Esophagus muscularis mucosa (tissue), 4 donors: ENCODE data around the gene SMYD2. TPM values are rescaled to one million over a fixed set of nuclear protein-coding genes. Genes with fewer than 3 reads are reported as not detected.

Experiments
- DNase-seq: peaks from one replicate; pipeline ENCODE4 v3.0.0-alpha.2; 2017; ENCODE audit errors: extremely low spot score
- H3K27ac ChIP-seq, 4 donors: fragments of 200-600 bp; sonication (generic); replicated peaks in 1 of 4; 1 replicate in 3 of 4; 2 replicates in 1 of 4; pipeline ENCODE4 v1.5.1; 2016 to 2019; ENCODE audit warnings: mild to moderate bottlenecking in 1 of 4
- H3K27me3 ChIP-seq, 4 donors: fragments of 200-600 bp; sonication (generic); one replicate each; pipeline versions ENCODE4 v1.5.1 to v1.6.0; 2016 to 2019
- H3K36me3 ChIP-seq, 4 donors: fragments of 200-600 bp; sonication (generic); one replicate each; pipeline ENCODE4 v1.5.1; 2016 to 2019
- H3K4me1 ChIP-seq, 4 donors: fragments of 200-600 bp; sonication (generic); one replicate each; pipeline ENCODE4 v1.5.1; 2016 to 2019
- H3K4me3 ChIP-seq, 4 donors: fragments of 200-600 bp; sonication (generic); 1 replicate in 2 of 4; 2 replicates in 2 of 4; pipeline ENCODE4 v1.5.1; 2016 to 2019; ENCODE audit warnings: mild to moderate bottlenecking in 4 of 4, moderate library complexity in 1 of 4
- H3K9me3 ChIP-seq, 4 donors: fragments of 200-600 bp; sonication (generic); 1 replicate in 3 of 4; 2 replicates in 1 of 4; pipeline ENCODE4 v1.5.1; 2016 to 2019
- EP300 ChIP-seq: sonication (generic); formaldehyde crosslinking; IDR thresholded peaks from one replicate; pipeline ENCODE4 v1.6.1; 2017; ENCODE audit warnings: antibody characterized with exemption
- POLR2A ChIP-seq: fragments of 450-650 bp; IDR thresholded peaks from one replicate; pipeline ENCODE4 v1.6.1; 2017; ENCODE audit warnings: antibody characterized with exemption, moderate library complexity, mild to moderate bottlenecking, low read depth
- POLR2AphosphoS5 ChIP-seq, 2 donors: sonication (generic); formaldehyde crosslinking; IDR thresholded peaks; one replicate each; pipeline ENCODE4 v1.6.1; 2017; ENCODE audit warnings: antibody characterized with exemption in 2 of 2
- WGBS: methylation state at CpG from one replicate; pipeline ENCODE4 v1.1.5; 2018; 5-methylcytosine and 5-hydroxymethylcytosine counted together
- intact Hi-C: fragments of 100-400 bp; cut with DNase I; formaldehyde crosslinking; loops from one replicate; pipeline ENCODE4 v1.15.1; 2023
- total RNA-seq, 4 donors: library from RNA; depleted of rRNA; stranded (reverse); fragments of >200 nt; gene quantifications; one replicate each; pipeline versions ENCODE4 v1.1.0 to v1.2.1, GENCODE V29; 2016
- TF ChIP-seq, protein P1 (sequence below), 3 experiments: fragments of 200-600 bp in 2 of 3; fragments of 450-650 bp in 1 of 3; sonication (generic) in 2 of 3; IDR thresholded peaks; one replicate each; pipeline ENCODE4 v1.5.1; 2017 to 2019; ENCODE audit warnings: antibody characterized with exemption in 3 of 3, mild to moderate bottlenecking in 2 of 3, moderate library complexity in 1 of 3

The SMYD2 gene
- total RNA-seq, result 10 to 100 TPM; 15.0 to 19.7 (median 18.4) TPM

- no peaks in the 10 kb centered on the region for H3K36me3 ChIP-seq
- H3K9me3 ChIP-seq, result no peaks in the 10 kb centered on the region
- H3K27ac ChIP-seq, result peak within 1 kb of the TSS; percentile 89 to 95 (median 93)
- peak within 1 kb of the TSS; percentile 86 to 96 (median 93) for H3K4me3 ChIP-seq
- intact Hi-C loops, result no loop called here
- DNase-seq, result no peak
- TF ChIP-seq POLR2A, result peak; percentile 44
- no peak for TF ChIP-seq EP300
- peak; percentile 11 to 72 for TF ChIP-seq POLR2AphosphoS5 (IDR thresholded peaks at IDR 0.05)
- TF ChIP-seq, protein P1, sequence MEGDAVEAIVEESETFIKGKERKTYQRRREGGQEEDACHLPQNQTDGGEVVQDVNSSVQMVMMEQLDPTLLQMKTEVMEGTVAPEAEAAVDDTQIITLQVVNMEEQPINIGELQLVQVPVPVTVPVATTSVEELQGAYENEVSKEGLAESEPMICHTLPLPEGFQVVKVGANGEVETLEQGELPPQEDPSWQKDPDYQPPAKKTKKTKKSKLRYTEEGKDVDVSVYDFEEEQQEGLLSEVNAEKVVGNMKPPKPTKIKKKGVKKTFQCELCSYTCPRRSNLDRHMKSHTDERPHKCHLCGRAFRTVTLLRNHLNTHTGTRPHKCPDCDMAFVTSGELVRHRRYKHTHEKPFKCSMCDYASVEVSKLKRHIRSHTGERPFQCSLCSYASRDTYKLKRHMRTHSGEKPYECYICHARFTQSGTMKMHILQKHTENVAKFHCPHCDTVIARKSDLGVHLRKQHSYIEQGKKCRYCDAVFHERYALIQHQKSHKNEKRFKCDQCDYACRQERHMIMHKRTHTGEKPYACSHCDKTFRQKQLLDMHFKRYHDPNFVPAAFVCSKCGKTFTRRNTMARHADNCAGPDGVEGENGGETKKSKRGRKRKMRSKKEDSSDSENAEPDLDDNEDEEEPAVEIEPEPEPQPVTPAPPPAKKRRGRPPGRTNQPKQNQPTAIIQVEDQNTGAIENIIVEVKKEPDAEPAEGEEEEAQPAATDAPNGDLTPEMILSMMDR (IDR thresholded peaks at IDR 0.05), result no peak
- peaks cover 6 to 24% (median 20%) of the 10 kb centered on the region in 4 donors for H3K4me1 ChIP-seq
- no peaks in the 10 kb centered on the region for H3K27me3 ChIP-seq
- 2% methylated on average over 10 of the region's 94 CpGs for WGBS
Measured at GRCh38 chr1:214281021-214281719, at the start of gene SMYD2. Gene SMYD2 (plus strand): TSS chr1:214281159. CDS start chr1:214281255, 96 bp downstream.

GRCh38 chr1:214233856-214234634, 46.9 kb upstream of the SMYD2 start:
- Histone ChIP-seq H3K36me3 (no peaks in the 10 kb centered on the region), H3K9me3 (no peaks in the 10 kb centered on the region), H3K4me3 (no peak overlapping the region), H3K27ac (no peak overlapping the region), H3K27me3 (peaks cover 0 to 3% (median 0%) of the 10 kb centered on the region in 4 donors), H3K4me1 (no peaks in the 10 kb centered on the region)
- intact Hi-C loops, result no loop called here
- WGBS, result 66% methylated on average over 9 of the region's 9 CpGs
- no peak for DNase-seq
- TF ChIP-seq EP300 (no peak), POLR2AphosphoS5 (IDR thresholded peaks at IDR 0.05) (no peak), POLR2A (no peak)
- TF ChIP-seq, protein P1 (IDR thresholded peaks at IDR 0.05), result no peak

DNA sequence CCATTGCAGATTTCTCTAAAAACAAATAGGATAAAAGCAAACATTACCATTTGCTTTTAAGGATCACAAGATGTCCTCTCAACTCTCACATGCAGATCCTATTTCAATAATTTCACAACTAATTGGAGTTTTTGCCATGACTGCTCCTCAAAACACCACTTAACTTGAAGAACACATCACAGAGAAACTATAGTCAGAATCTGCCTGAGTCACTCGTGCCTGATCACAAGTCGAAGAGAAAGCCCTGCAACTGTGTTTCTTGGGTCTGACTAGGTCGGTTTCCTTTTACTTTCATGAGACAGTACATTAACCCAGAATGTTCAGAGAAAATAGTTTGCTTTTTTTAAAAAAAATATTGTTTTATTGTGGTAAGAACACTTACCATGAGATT, 46.3 kb upstream of the SMYD2 start:
- whole genome bisulfite sequencing, result 80% methylated on average over 3 of the region's 3 CpGs
- Histone ChIP-seq H3K27ac (no peak overlapping the region), H3K9me3 (no peaks in the 10 kb centered on the region), H3K4me3 (no peak overlapping the region), H3K36me3 (no peaks in the 10 kb centered on the region), H3K4me1 (no peaks in the 10 kb centered on the region), H3K27me3 (peaks cover 0 to 3% (median 0%) of the 10 kb centered on the region in 4 donors)
- no peak for DNase-seq
- intact Hi-C loops, result no loop called here
- TF ChIP-seq, protein P1 (IDR thresholded peaks at IDR 0.05), result no peak
- no peak for TF ChIP-seq EP300
- no peak for TF ChIP-seq POLR2A
- TF ChIP-seq POLR2AphosphoS5 (IDR thresholded peaks at IDR 0.05), result no peak

DNA sequence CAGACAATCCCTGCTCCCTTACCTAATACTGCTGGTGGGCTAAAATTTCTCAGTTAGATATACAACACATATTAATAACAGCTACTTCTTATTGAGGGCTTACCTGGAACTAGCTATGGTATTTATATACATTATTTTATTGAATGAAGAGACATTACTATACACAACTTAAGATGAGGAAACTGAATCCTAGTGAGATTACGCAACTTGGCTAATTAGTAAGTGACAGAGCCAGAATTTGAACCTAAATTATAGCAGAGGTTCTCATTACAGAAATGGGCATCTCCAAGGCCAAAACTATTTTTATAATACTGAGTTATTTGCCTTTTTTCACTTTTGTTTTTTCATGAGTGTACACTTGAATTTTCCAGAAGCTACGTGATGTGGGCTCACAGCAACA, 44.5 kb upstream of the SMYD2 start:
- 60% methylated on average over 2 of the region's 2 CpGs for WGBS
- H3K36me3 ChIP-seq, result no peaks in the 10 kb centered on the region
- intact Hi-C loops, result no loop called here
- no peak overlapping the region for H3K27ac ChIP-seq
- TF ChIP-seq EP300 (no peak), POLR2A (no peak), POLR2AphosphoS5 (IDR thresholded peaks at IDR 0.05) (no peak)
- TF ChIP-seq, protein P1 (IDR thresholded peaks at IDR 0.05), result no peak
- no peaks in the 10 kb centered on the region for H3K9me3 ChIP-seq
- peaks cover 0 to 3% (median 0%) of the 10 kb centered on the region in 4 donors for H3K27me3 ChIP-seq
- DNase-seq, result no peak
- no peaks in the 10 kb centered on the region for H3K4me1 ChIP-seq
- no peak overlapping the region for H3K4me3 ChIP-seq
